ENCODE measurements around the gene HINFP.

HINFP gene

GRCh38 chr11:119089319-119089718 lies 32.1 kb upstream of the HINFP start:
- Histone ChIP-seq H3K9ac (ENCODE audit: low read length in 2 of 2) (no peak overlapping the region), H3K27me3 (ENCODE audit: control insufficient read depth in 1 of 2, insufficient read depth in 2 of 2, low read length in 2 of 2) (no peaks in the 10 kb centered on the region), H3K4me1 (ENCODE audit: control insufficient read depth, insufficient read depth, low read length) (peaks cover 41% of the 10 kb centered on the region), H3K9me3 (ENCODE audit: control insufficient read depth in 2 of 2, low read length in 2 of 2) (no peaks in the 10 kb centered on the region), H3K27ac (ENCODE audit: low read length) (no peak overlapping the region), H3K4me3 (ENCODE audit: low read length in 2 of 2) (no peak overlapping the region), H3K36me3 (ENCODE audit: control insufficient read depth in 2 of 2, insufficient read depth in 2 of 2, low read length in 2 of 2) (peaks cover 7 to 9% of the 10 kb centered on the region in 2 donors)

- peak overlapping the region; percentile 7 to 37 for H3K9ac ChIP-seq (ENCODE audit: low read length in 2 of 2)
- no peaks in the 10 kb centered on the region for H3K27me3 ChIP-seq (ENCODE audit: control insufficient read depth in 1 of 2, insufficient read depth in 2 of 2, low read length in 2 of 2)
- H3K4me3 ChIP-seq (ENCODE audit: low read length in 2 of 2): no peak overlapping the region
- H3K27ac ChIP-seq (ENCODE audit: low read length): no peak overlapping the region
- no peaks in the 10 kb centered on the region for H3K9me3 ChIP-seq (ENCODE audit: control insufficient read depth in 2 of 2, low read length in 2 of 2)
- H3K36me3 ChIP-seq (ENCODE audit: control insufficient read depth in 2 of 2, insufficient read depth in 2 of 2, low read length in 2 of 2): peaks cover 7 to 9% of the 10 kb centered on the region in 2 donors
- H3K4me1 ChIP-seq (ENCODE audit: control insufficient read depth, insufficient read depth, low read length): peaks cover 37% of the 10 kb centered on the region
Observed at GRCh38 chr11:119091178-119091577, 30.2 kb upstream of the HINFP start.

- Histone ChIP-seq H3K36me3 (ENCODE audit: control insufficient read depth in 2 of 2, insufficient read depth in 2 of 2, low read length in 2 of 2) (peaks cover 15 to 19% of the 10 kb centered on the region in 2 donors), H3K27ac (ENCODE audit: low read length) (peak overlapping the region; percentile 88), H3K4me3 (ENCODE audit: low read length in 2 of 2) (peak overlapping the region in 1 of 2 donors; percentile 3), H3K9ac (ENCODE audit: low read length in 2 of 2) (peak overlapping the region; percentile 69 to 88), H3K9me3 (ENCODE audit: control insufficient read depth in 2 of 2, low read length in 2 of 2) (no peaks in the 10 kb centered on the region), H3K4me1 (ENCODE audit: control insufficient read depth, insufficient read depth, low read length) (peaks cover 36% of the 10 kb centered on the region), H3K27me3 (ENCODE audit: control insufficient read depth in 1 of 2, insufficient read depth in 2 of 2, low read length in 2 of 2) (no peaks in the 10 kb centered on the region)
Observed at GRCh38 chr11:119091966-119092879, 29.2 kb upstream of the HINFP start.

GRCh38 chr11:119092880-119093842 lies 28.2 kb upstream of the HINFP start:
- H3K9ac ChIP-seq (ENCODE audit: low read length in 2 of 2): peak overlapping the region; percentile 69 to 88
- peaks cover 31% of the 10 kb centered on the region for H3K4me1 ChIP-seq (ENCODE audit: control insufficient read depth, insufficient read depth, low read length)
- no peaks in the 10 kb centered on the region for H3K27me3 ChIP-seq (ENCODE audit: control insufficient read depth in 1 of 2, insufficient read depth in 2 of 2, low read length in 2 of 2)
- H3K4me3 ChIP-seq (ENCODE audit: low read length in 2 of 2): peak overlapping the region; percentile 84 to 91
- no peaks in the 10 kb centered on the region for H3K9me3 ChIP-seq (ENCODE audit: control insufficient read depth in 2 of 2, low read length in 2 of 2)
- H3K36me3 ChIP-seq (ENCODE audit: control insufficient read depth in 2 of 2, insufficient read depth in 2 of 2, low read length in 2 of 2): peaks cover 24 to 28% of the 10 kb centered on the region in 2 donors
- peak overlapping the region; percentile 88 for H3K27ac ChIP-seq (ENCODE audit: low read length)

- H3K36me3 ChIP-seq (ENCODE audit: control insufficient read depth in 2 of 2, insufficient read depth in 2 of 2, low read length in 2 of 2): peaks cover 25 to 33% of the 10 kb centered on the region in 2 donors
- H3K4me3 ChIP-seq (ENCODE audit: low read length in 2 of 2): peak overlapping the region; percentile 84 to 91
- H3K9me3 ChIP-seq (ENCODE audit: control insufficient read depth in 2 of 2, low read length in 2 of 2): no peaks in the 10 kb centered on the region
- no peaks in the 10 kb centered on the region for H3K27me3 ChIP-seq (ENCODE audit: control insufficient read depth in 1 of 2, insufficient read depth in 2 of 2, low read length in 2 of 2)
- H3K9ac ChIP-seq (ENCODE audit: low read length in 2 of 2): peak overlapping the region; percentile 69 to 88
- H3K4me1 ChIP-seq (ENCODE audit: control insufficient read depth, insufficient read depth, low read length): peaks cover 31% of the 10 kb centered on the region
- H3K27ac ChIP-seq (ENCODE audit: low read length): peak overlapping the region; percentile 88
Observed at GRCh38 chr11:119093942-119094815, 27.2 kb upstream of the HINFP start.

GRCh38 chr11:119094816-119095065 lies 26.6 kb upstream of the HINFP start:
- peak overlapping the region; percentile 84 to 91 for H3K4me3 ChIP-seq (ENCODE audit: low read length in 2 of 2)
- peaks cover 31% of the 10 kb centered on the region for H3K4me1 ChIP-seq (ENCODE audit: control insufficient read depth, insufficient read depth, low read length)
- H3K9ac ChIP-seq (ENCODE audit: low read length in 2 of 2): peak overlapping the region; percentile 69 to 74
- peaks cover 25 to 33% of the 10 kb centered on the region in 2 donors for H3K36me3 ChIP-seq (ENCODE audit: control insufficient read depth in 2 of 2, insufficient read depth in 2 of 2, low read length in 2 of 2)
- H3K9me3 ChIP-seq (ENCODE audit: control insufficient read depth in 2 of 2, low read length in 2 of 2): no peaks in the 10 kb centered on the region
- H3K27me3 ChIP-seq (ENCODE audit: control insufficient read depth in 1 of 2, insufficient read depth in 2 of 2, low read length in 2 of 2): no peaks in the 10 kb centered on the region
- peak overlapping the region; percentile 88 for H3K27ac ChIP-seq (ENCODE audit: low read length)

- Histone ChIP-seq H3K9me3 (ENCODE audit: control insufficient read depth in 2 of 2, low read length in 2 of 2) (no peaks in the 10 kb centered on the region), H3K4me3 (ENCODE audit: low read length in 2 of 2) (peak overlapping the region; percentile 84 to 91), H3K36me3 (ENCODE audit: control insufficient read depth in 2 of 2, insufficient read depth in 2 of 2, low read length in 2 of 2) (peaks cover 25 to 33% of the 10 kb centered on the region in 2 donors), H3K4me1 (ENCODE audit: control insufficient read depth, insufficient read depth, low read length) (peaks cover 34% of the 10 kb centered on the region), H3K27ac (ENCODE audit: low read length) (peak overlapping the region; percentile 88), H3K27me3 (ENCODE audit: control insufficient read depth in 1 of 2, insufficient read depth in 2 of 2, low read length in 2 of 2) (no peaks in the 10 kb centered on the region), H3K9ac (ENCODE audit: low read length in 2 of 2) (peak overlapping the region; percentile 69 to 74)
Observed at GRCh38 chr11:119095066-119095880, 26.1 kb upstream of the HINFP start.

GRCh38 chr11:119099711-119100110 lies 21.7 kb upstream of the HINFP start:
- Histone ChIP-seq H3K27ac (ENCODE audit: low read length) (no peak overlapping the region), H3K36me3 (ENCODE audit: control insufficient read depth in 2 of 2, insufficient read depth in 2 of 2, low read length in 2 of 2) (peaks cover 19 to 23% of the 10 kb centered on the region in 2 donors), H3K9me3 (ENCODE audit: control insufficient read depth in 2 of 2, low read length in 2 of 2) (no peaks in the 10 kb centered on the region), H3K27me3 (ENCODE audit: control insufficient read depth in 1 of 2, insufficient read depth in 2 of 2, low read length in 2 of 2) (no peaks in the 10 kb centered on the region), H3K4me1 (ENCODE audit: control insufficient read depth, insufficient read depth, low read length) (peaks cover 29% of the 10 kb centered on the region), H3K4me3 (ENCODE audit: low read length in 2 of 2) (no peak overlapping the region), H3K9ac (ENCODE audit: low read length in 2 of 2) (no peak overlapping the region)

- Histone ChIP-seq H3K9ac (ENCODE audit: low read length in 2 of 2) (peak overlapping the region; percentile 90 to 93), H3K4me1 (ENCODE audit: control insufficient read depth, insufficient read depth, low read length) (peaks cover 29% of the 10 kb centered on the region), H3K27me3 (ENCODE audit: control insufficient read depth in 1 of 2, insufficient read depth in 2 of 2, low read length in 2 of 2) (no peaks in the 10 kb centered on the region), H3K27ac (ENCODE audit: low read length) (no peak overlapping the region), H3K9me3 (ENCODE audit: control insufficient read depth in 2 of 2, low read length in 2 of 2) (no peaks in the 10 kb centered on the region), H3K4me3 (ENCODE audit: low read length in 2 of 2) (peak overlapping the region; percentile 89 to 90), H3K36me3 (ENCODE audit: control insufficient read depth in 2 of 2, insufficient read depth in 2 of 2, low read length in 2 of 2) (peaks cover 19 to 23% of the 10 kb centered on the region in 2 donors)
Observed at GRCh38 chr11:119100246-119100970, 21.0 kb upstream of the HINFP start.

Data from stomach smooth muscle (tissue), 2 donors.